DOHH2 (cell line): Measurements from ENCODE around the gene GCN1.

Experiments used
- H3F3A ChIP-seq: fragments of 200-600 bp; sonication (generic), shearing (Covaris generic); 2 replicates; pipeline ENCODE4 v1.6.0; 2016; ENCODE audit warnings: antibody characterized with exemption, mild to moderate bottlenecking; ENCODE audit not compliant: control insufficient read depth, insufficient read depth
- H3K27ac ChIP-seq: fragments of 200-600 bp; sonication (generic); 2 replicates; pipeline ENCODE4 v1.5.1; 2014; ENCODE audit warnings: low read depth, mild to moderate bottlenecking, low read length, moderate library complexity
- H3K27me3 ChIP-seq: fragments of 200-600 bp; sonication (generic); 2 replicates; pipeline ENCODE4 v1.6.1; 2014; ENCODE audit warnings: mild to moderate bottlenecking, low read length, mixed read lengths; ENCODE audit not compliant: control insufficient read depth
- H3K36me3 ChIP-seq: fragments of 200-600 bp; sonication (generic); 2 replicates; pipeline ENCODE4 v1.6.1; 2014; ENCODE audit warnings: mild to moderate bottlenecking, low read length, moderate library complexity, mixed read lengths; ENCODE audit not compliant: control insufficient read depth
- H3K4me1 ChIP-seq: fragments of 200-600 bp; sonication (generic); 2 replicates; pipeline ENCODE4 v1.6.1; 2014; ENCODE audit warnings: mild to moderate bottlenecking, low read length, mixed read lengths; ENCODE audit not compliant: control insufficient read depth
- H3K4me2 ChIP-seq: fragments of 200-600 bp; sonication (generic); 2 replicates; pipeline ENCODE4 v1.6.0; 2014; ENCODE audit warnings: mild to moderate bottlenecking, low read length, moderate library complexity
- H3K4me3 ChIP-seq: fragments of 200-600 bp; sonication (generic); 2 replicates; pipeline ENCODE4 v1.5.1; 2014; ENCODE audit warnings: mild to moderate bottlenecking, low read length, mixed read lengths
- H3K79me2 ChIP-seq: fragments of 200-600 bp; sonication (generic); 2 replicates; pipeline ENCODE4 v1.6.1; 2014; ENCODE audit warnings: mild to moderate bottlenecking, low read length, mixed read lengths; ENCODE audit not compliant: control insufficient read depth
- H3K9me2 ChIP-seq: fragments of 200-600 bp; sonication (generic); replicated peaks from 2 replicates; pipeline ENCODE4 v1.6.1; 2014; ENCODE audit warnings: mild to moderate bottlenecking, low read length, mixed read lengths; ENCODE audit not compliant: control insufficient read depth
- H3K9me3 ChIP-seq: fragments of 200-600 bp; sonication (generic); 2 replicates; pipeline ENCODE4 v1.6.1; 2014; ENCODE audit warnings: antibody characterized with exemption, low read length, mixed read lengths; ENCODE audit not compliant: control insufficient read depth, insufficient read depth
- H4K20me1 ChIP-seq: fragments of 200-600 bp; sonication (generic); 2 replicates; pipeline ENCODE4 v1.6.0; 2014; ENCODE audit warnings: low read depth, mild to moderate bottlenecking, antibody characterized with exemption, low read length, moderate library complexity; ENCODE audit not compliant: control insufficient read depth, insufficient read depth
- EZH2phosphoT487 ChIP-seq: fragments of 200-600 bp; sonication (generic); IDR thresholded peaks from 2 replicates; pipeline ENCODE4 v1.6.1; 2017; ENCODE audit warnings: borderline replicate concordance, mild to moderate bottlenecking, antibody characterized with exemption, low read length, moderate library complexity, mixed read lengths
- TF ChIP-seq, protein P1 (sequence below): fragments of 200-600 bp; sonication (generic); IDR thresholded peaks from one replicate; pipeline ENCODE4 v1.5.1; 2014; ENCODE audit warnings: antibody characterized with exemption, mild to moderate bottlenecking, low read depth, low read length; ENCODE audit not compliant: poor library complexity, severe bottlenecking

GCN1 gene

DNA sequence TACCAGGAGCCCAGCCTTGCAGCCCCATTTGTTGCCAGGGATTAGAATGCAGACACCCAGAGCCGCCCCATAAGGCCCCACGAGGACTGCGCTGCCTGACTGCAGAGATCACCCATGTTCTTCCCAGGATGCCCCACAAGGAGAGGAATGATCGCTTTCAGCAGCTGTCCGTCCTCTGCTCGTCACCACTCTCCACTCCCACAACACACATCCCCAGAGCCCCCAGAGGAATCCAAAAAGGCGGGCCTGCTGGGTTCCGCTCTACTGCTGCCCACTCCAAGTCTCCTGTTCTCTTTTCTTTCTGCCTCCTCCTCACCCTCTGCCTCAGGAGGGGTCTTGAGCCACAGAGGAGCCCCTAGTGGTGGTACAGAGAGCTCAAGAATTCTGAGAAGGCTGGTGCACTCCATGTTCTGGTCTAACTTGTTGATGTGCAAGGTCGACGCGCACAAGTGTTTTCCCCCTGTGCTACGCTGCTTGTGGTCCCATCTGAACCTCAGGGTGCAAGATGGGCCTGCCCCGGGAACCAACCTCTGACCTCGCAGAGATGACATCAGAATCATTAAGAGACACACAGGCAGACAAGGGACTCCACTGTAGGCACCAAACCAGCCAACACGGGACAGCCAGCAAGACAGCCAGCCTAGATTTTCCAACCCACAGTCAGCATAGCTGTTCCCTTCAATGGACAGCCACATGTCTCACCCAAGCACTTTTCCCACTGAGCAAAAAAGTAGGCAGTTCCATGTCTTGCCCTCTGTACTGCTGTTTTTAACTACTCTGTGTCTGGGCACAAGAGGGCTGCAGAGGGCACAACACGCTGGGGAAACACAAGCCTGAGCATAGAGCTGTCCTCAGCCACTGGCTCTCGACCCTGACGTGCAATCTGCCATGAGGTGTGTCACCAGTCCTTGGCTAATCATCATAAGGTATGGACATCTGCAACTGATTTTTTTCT, 41.1 kb upstream of the GCN1 start:
- Histone ChIP-seq H3K79me2 (no peaks in the 10 kb centered on the region), H3K36me3 (no peaks in the 10 kb centered on the region), H4K20me1 (no peaks in the 10 kb centered on the region), H3K27me3 (no peaks in the 10 kb centered on the region), H3F3A (no peaks in the 10 kb centered on the region), H3K4me3 (no peak overlapping the region), H3K27ac (no peak overlapping the region), H3K9me3 (no peaks in the 10 kb centered on the region), H3K9me2 (no peaks in the 10 kb centered on the region), H3K4me2 (no peak overlapping the region), H3K4me1 (peaks cover 16% of the 10 kb centered on the region)
- TF ChIP-seq EZH2phosphoT487: no peak
- TF ChIP-seq, protein P1, sequence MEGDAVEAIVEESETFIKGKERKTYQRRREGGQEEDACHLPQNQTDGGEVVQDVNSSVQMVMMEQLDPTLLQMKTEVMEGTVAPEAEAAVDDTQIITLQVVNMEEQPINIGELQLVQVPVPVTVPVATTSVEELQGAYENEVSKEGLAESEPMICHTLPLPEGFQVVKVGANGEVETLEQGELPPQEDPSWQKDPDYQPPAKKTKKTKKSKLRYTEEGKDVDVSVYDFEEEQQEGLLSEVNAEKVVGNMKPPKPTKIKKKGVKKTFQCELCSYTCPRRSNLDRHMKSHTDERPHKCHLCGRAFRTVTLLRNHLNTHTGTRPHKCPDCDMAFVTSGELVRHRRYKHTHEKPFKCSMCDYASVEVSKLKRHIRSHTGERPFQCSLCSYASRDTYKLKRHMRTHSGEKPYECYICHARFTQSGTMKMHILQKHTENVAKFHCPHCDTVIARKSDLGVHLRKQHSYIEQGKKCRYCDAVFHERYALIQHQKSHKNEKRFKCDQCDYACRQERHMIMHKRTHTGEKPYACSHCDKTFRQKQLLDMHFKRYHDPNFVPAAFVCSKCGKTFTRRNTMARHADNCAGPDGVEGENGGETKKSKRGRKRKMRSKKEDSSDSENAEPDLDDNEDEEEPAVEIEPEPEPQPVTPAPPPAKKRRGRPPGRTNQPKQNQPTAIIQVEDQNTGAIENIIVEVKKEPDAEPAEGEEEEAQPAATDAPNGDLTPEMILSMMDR: peak; percentile 52

GRCh38 chr12:120234643-120235368, 40.3 kb upstream of the GCN1 start:
- H3K4me1 ChIP-seq: peaks cover 16% of the 10 kb centered on the region
- no peaks in the 10 kb centered on the region for H3K9me3 ChIP-seq
- no peaks in the 10 kb centered on the region for H4K20me1 ChIP-seq
- H3K9me2 ChIP-seq: no peaks in the 10 kb centered on the region
- H3K4me3 ChIP-seq: no peak overlapping the region
- H3K27ac ChIP-seq: no peak overlapping the region
- no peaks in the 10 kb centered on the region for H3K27me3 ChIP-seq
- no peaks in the 10 kb centered on the region for H3F3A ChIP-seq
- no peaks in the 10 kb centered on the region for H3K36me3 ChIP-seq
- TF ChIP-seq, protein P1: no peak
- TF ChIP-seq EZH2phosphoT487: no peak
- no peaks in the 10 kb centered on the region for H3K79me2 ChIP-seq
- no peak overlapping the region for H3K4me2 ChIP-seq

GRCh38 chr12:120231316-120232011, 36.9 kb upstream of the GCN1 start:
- Histone ChIP-seq H3F3A (no peaks in the 10 kb centered on the region; the same call in none of the 2 replicates), H3K79me2 (no peaks in the 10 kb centered on the region)

More at GRCh38 chr12:120231316-120232011, 36.9 kb upstream of the GCN1 start:
- Histone ChIP-seq H3K4me2 (no peak overlapping the region), H3K9me2 (no peaks in the 10 kb centered on the region), H4K20me1 (no peaks in the 10 kb centered on the region), H3K9me3 (no peaks in the 10 kb centered on the region), H3K27ac (no peak overlapping the region), H3K27me3 (no peaks in the 10 kb centered on the region), H3K4me1 (peaks cover 34% of the 10 kb centered on the region), H3K36me3 (no peaks in the 10 kb centered on the region), H3K4me3 (no peak overlapping the region)
- TF ChIP-seq, protein P1: no peak
